Epidermal melanocyte (primary cell): ENCODE measurements around the gene PAQR4.
A peak's percentile ranks its signal among the peaks of the same experiment; 100 is the strongest.
"Not testable (repeated sequence)": the region's sequence is repeated elsewhere in the genome, so short reads cannot be mapped to it uniquely, and the experiment has no call there.

Experiments used
- DNase-seq: peaks from one replicate; pipeline ENCODE4 v3.0.0; 2011; ENCODE audit warnings: low spot score; ENCODE audit not compliant: insufficient read length

The PAQR4 gene

DNA sequence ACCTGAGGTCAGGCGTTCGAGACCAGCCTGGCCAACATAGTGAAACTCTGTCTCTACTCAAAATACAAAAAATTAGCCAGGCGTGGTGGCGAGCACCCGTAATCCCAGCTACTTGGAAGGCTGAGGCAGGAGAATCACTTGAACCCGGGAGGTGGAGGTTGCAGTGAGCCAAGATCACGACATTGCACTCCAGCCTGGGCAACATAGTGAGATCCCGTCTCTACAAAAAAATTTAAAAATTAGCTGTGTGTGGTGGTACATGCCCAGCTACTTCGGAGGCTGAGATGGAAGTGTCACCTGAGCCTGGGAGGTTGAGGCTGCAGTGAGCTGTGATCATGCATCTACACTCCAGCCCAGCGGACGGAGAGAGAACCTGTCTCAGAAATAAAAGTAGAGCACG, 25.4 kb upstream of the PAQR4 start:
- not testable (repeated sequence) for DNase-seq

GRCh38 chr16:2946649-2947048, 22.5 kb upstream of the PAQR4 start:
- no peak for DNase-seq

DNA sequence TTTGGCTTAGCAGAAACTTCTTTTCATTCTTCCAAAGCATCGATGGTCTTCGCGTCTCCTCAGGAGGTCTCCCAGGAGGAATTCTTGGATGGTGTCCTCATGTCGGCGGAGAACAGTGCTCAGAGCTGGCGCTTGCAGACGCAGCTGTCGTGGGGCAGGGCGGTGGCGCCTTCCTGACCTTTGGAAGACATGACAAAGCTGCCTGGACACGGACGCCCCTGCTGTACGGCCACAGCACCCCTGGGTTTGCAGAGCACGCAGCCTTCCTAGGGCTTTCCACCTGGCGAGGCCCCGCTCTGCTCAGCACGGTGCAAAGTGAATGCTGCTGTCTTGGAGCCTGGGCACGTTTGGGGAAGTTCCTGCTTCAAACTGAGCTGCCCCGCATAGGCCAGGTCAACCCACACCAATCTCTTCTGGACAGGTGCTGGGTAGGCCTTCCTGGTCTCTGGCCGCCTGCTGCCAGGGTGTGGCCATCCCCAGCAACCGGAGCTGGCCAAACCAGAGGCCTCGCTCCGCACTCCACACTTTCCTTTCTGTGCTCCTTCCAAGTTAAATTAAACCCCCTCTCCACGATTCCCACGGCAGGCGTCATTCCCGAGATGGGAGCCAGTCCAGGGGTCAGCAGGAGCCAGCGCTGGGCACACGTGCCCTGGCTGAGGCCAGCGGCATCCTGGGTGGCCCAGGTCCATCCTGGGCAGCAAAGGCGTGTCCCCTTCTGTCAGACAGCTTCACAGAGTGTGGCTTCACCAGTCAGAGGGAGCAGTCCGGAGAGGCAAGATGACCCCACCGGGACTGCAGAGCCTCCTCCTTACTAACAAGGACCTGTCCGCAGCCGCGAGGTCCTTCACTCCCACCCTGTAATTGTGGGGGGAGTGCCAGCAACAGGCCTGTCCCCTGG, 20.1 kb upstream of the PAQR4 start:
- no peak for DNase-seq

GRCh38 chr16:2949705-2950352, 19.3 kb upstream of the PAQR4 start:
- no peak for DNase-seq

DNA sequence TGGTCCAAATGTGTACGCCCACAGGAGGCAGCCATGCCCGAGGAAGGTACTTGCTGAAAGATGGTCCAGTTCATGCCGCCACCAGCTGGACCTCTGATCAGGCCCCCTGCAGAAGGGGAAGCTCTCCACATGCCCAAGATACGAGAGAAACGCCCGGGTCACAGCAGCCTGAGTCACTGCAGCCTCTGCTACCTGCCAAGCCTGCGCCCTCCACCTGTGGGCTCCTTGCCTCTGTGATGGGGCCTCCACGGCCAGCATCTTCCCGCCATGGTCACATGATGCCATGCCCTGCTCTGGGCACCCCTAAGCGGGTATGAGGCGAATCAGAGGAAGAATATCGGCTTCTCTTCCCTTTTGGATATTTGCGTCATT, 18.8 kb upstream of the PAQR4 start:
- no peak for DNase-seq

DNA sequence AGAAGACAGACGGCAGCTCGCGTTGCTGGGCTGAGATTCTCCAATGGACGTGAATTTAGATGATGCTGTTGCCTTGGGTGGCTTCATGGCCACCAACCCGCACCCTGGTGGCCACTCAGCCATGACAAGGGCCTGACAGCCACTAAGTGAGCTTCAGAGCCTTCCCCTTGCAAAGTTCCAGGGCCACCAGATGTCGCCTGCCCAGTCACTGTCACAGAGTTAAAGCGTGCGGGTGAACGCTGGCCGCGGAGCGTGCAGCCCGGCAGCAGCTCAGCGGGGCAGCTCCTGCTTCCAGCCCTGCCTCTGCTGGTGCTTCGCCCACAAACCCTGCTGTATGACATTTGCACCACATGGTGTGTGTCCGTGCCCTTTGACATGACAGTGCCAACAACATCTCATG, 18.4 kb upstream of the PAQR4 start:
- no peak for DNase-seq

DNA sequence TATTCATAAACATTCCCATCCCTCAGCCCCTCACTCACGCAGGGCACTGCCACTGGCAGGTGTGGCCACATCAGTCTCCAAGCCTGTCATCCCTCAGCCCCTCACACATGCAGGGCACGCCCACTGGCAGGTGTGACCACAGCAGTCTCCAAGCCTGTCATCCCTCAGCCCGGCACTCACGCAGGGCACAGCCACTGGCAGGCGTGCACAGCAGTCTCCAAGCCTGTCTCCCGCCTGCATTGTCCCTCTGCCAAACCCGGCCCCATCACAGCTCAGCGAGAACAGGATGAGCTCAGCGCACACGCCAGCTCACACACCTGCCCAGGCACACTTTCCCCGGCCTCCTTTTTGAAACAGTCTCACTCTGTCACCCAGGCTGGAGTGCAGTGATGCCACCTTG, 16.5 kb upstream of the PAQR4 start:
- DNase-seq, result no peak

DNA sequence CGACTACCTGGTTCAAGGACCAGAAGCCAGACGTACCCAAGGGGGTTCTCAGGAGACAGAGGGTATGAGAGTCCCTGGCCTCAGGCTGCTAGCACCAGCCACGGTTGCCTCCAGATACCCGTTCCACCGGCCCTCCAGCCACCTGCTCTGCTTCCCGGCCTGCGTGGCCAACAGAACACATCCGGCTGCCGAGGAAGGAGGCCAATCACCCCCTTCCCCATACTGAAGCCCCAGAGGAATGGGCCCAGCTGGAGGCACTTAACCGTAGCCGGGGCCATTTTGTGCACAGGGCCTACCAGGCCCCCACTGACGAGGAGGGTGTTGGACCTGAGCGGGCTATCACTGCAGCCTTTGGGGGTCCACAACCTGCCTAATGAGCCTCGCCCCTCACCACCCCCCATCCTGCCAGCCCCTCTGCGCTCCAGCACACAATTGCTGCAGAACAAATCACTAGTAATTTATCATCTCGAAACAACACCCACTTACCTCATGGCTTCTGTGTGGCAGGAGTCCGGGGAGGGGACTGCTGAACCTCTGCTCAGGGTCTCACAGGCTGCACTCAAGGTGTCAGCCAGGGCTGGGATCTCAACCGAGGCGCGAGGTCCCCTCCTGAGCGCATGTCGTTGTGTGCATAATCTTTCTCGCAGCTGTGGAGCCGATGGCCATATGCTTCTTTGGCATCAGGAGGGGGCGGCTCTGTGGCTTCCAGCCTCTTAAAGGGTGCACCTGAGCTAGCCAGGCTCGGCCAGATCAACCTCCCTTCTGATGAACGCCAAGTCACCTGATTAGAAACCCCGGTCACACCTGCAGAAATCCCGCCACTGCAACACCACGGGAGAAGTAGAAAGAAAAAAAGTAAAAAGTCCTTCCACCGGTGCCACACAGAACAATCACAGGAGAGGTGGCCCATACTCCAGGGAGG, 15.2 kb upstream of the PAQR4 start:
- DNase-seq, result no peak

DNA sequence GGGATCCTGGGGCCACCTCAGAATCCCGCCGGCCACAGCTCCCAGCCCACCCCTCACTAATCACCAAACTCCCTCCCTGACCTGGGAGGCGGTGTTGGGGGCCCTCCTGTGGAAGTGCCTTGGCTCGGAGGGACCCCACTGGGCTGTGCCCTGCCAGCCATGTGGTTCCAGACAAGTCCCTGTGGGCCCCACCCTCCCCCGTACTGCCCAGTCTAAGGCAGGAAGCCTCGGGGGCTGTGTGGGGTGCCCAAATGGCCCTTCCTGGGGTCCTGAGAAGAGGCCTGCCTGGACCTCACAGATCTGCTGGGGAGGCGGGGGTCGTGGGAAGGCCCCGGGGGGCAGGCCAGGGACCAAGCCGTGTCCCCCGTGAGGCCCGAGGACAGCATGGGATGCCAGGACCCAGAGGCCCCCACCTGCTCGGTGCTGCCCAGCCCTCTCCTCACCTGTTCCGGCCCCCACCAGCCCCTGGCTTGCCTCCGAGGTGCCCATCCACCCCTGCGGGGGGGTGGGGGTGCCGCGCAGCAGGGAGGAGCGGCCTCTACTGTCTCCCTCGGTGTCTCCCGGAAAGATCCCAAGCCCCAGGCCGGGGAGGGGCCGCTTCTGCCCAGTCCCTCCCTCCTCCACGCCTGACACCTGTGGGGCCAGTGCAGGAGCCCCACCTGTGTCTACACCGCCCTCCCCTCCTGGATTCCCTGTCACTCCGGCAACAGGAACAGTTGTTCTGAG, 14.3 kb upstream of the PAQR4 start:
- no peak for DNase-seq

GRCh38 chr16:2955438-2955778, 13.7 kb upstream of the PAQR4 start:
- no peak for DNase-seq

GRCh38 chr16:2955779-2956578, 13.2 kb upstream of the PAQR4 start:
- DNase-seq, result no peak

GRCh38 chr16:2956579-2956956, 12.6 kb upstream of the PAQR4 start:
- DNase-seq, result no peak

DNA sequence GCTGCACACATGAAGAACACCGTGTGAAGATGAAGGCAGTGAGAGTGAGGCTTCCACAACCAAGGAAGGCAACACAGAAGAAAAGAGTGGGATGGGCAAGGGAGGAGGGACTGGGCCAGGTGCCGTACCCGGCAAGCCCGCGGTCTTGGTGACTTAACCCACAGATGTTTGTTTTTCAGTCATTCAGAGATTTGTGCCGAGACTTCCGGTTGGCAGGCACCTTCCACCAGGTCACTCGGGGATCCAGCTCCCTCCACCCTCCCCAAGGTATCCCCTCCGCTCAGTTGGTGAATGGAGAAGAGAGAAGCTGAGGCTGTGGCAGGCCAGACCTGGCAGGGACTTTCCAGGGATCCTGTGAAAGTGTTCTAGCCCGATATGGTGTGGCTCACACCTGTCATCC, 9.9 kb upstream of the PAQR4 start:
- no peak for DNase-seq

DNA sequence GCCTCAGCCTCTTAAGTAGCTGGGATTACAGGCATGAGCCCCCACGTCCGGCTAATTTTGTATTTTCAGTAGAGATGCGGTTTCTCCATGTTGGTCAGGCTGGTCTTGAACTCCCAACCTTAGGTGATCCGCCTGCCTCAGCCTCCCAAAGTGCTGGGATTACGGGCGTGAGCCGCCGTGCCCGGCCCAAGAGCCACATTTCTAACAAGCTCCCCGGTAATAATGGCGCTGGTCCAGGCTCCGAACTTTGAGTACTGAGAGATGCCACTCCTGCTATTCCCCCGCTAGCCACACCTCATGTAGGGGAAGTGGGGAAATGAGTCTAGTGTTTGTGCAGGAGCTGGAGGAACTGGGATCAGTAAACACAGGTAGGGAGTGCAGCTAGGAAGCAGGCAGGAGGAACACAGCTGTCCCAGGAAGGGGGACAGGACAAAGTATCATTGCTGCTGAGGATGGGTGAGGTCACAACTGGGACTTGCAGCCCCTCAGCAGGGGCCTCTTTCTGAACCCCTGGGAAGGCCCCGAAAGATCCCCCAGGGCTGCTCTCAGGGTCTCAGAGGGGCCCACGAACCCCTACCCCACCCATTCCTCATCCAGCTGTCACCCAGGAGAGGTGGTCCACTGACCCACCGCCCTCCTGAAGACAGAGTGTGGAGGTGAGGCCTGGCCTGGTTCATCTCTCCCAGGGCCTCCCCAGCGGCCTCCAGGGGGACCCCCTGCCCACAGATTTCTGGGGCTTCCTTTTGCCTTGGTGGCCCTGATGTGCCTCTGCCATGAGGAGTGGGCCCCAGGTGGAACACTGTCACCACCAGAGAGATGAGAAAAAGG, 8.8 kb upstream of the PAQR4 start:
- DNase-seq, result no peak

DNA sequence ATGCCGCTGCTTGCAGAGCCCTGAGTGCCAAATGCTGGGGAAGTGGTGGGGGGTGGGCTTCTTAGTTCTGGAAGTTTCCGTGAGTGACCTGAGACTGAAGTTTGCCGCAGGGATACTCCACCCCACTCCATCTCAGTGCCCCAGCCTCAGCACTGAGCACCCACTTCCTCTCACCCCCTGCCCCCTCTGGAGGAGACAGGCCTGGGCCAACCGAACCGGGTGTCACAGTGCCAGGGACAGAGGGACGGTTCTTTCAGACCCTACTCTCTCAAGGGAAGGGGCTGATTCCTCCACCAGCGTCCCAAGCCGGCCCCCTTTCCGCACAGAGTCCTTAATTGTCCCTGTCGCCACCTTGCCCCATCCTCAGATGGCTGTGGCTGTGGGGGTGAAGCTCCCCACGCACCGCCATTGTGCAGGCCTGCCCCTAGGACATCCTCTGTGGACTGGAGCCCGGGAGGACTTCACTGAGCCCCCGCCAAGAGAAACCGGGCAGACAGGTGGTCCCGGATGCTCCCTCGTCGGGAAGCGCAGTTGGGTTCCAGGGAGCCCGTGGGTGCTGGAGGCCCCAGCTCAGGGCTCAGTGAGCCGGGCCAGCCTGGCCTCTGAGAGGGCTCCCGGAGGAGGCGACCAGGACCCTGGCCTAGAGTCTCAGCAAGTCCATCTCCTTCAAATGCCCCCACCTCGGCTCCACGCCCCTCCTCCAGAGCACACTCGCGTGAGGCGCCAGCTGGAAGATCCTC, 6.6 kb upstream of the PAQR4 start:
- DNase-seq, result no peak

DNA sequence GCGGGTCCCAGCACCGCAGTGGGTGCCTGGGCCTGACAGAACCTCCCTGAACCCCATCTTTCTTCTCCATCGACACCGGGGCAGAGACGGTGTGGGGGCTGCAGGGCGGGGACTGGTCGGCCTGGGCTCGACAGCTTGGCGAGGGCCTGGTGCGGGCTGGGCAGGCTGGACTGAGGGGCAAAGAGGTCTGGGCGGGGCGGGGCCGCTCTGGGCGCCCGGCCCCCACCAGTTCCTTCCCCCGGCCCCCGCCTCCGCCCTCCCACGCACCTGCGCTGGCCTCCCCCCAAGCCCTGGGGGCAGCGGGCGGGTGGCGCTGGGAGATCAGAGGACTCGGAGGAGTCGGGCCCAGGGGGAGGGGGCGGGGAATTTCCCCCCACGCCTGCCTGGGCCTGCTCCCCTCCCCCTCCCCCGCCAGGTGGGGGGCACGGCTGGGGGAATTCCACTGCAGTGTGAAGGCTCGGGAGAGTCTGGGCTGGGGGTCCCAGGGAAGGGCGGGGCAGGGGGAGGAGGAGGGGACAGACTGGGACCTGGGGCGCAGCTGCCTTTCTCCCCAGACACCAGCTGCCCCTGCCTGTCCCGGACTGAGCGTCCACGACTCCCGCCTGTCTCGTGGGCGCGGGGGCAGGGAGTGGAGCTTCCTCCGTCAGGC, 6.0 kb upstream of the PAQR4 start:
- no peak for DNase-seq

DNA sequence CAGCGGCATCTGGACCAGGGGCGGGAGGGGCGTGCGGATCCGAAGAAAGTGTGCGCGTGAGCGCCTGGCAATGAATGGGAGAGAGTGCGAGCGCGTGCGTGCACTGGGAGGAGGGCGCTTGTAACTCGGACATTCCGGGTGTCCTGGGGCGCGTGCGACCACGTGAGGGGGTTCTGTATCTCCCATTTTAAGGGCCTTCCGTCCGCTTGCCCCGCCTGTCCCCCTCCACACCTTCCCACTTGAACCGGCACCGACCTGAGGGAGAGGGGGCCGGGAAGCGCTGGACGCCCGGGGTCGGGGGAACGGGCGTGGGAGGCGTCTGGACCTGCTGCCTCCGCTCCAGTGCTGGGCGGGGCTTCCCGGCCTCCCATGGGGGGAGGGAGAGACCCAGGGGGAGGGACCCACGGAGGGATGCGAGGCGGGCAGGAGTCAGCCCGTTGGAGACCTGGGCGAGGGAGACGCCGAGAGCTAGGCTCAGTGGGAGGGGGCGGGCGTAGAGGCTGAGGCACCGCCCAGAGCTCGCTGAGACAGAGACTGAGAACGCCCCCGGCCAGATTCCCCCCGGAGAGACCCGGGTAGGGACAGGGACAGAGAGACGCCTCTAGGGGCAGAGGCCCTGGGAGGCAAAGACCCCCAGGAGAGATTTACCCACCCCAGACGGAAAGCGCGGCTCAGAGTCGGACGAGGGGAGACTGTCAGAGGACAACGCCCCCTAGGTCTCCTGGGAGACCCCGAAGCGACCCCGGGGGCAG, 5.2 kb upstream of the PAQR4 start, which contains the start of gene KREMEN2:
Gene KREMEN2 (plus strand): TSS at position 553 of the 752 bp plus-strand sequence. CDS start 246 bp downstream, outside the sequence.
- peak; percentile 66 for DNase-seq
